Colonic mucosa (tissue), 4 donors: Measurements from ENCODE around the gene CDC42BPB. TPM values are rescaled to one million over a fixed set of nuclear protein-coding genes. Genes with fewer than 3 reads are reported as not detected.

ENCODE experiments used
- DNase-seq: peaks from one replicate; pipeline ENCODE4 v3.0.0-alpha.2; 2020
- H3K27ac ChIP-seq: fragments of 200-600 bp; one replicate; pipeline ENCODE4 v1.8.0; 2021
- H3K27me3 ChIP-seq: fragments of 200-600 bp; one replicate; pipeline ENCODE4 v1.8.0; 2021
- H3K36me3 ChIP-seq: fragments of 200-600 bp; one replicate; pipeline ENCODE4 v1.8.0; 2021
- H3K4me1 ChIP-seq: fragments of 200-600 bp; one replicate; pipeline ENCODE4 v1.8.0; 2021; ENCODE audit warnings: mild to moderate bottlenecking
- H3K4me3 ChIP-seq: fragments of 200-600 bp; one replicate; pipeline ENCODE4 v1.8.0; 2021
- H3K9ac ChIP-seq, 2 donors: one replicate each; pipeline ENCODE4 v1.7.0; 2013; ENCODE audit warnings: control low read depth in 2 of 2, low read depth in 2 of 2, low read length in 2 of 2
- H3K9me3 ChIP-seq: fragments of 200-600 bp; one replicate; pipeline ENCODE4 v1.8.0; 2021
- intact Hi-C: fragments of 100-400 bp; cut with DNase I; formaldehyde crosslinking; loops from one replicate; pipeline ENCODE4 v1.14.1; 2022
- total RNA-seq, 2 donors: library from RNA; stranded (reverse); fragmentation: NEBNext Ultra II Directional in 1 of 2; extraction: Animal tissue kit (Norgen Biotek cat#: 25700) in 1 of 2; gene quantifications; one replicate each; pipeline ENCODE4 v1.2.1, GENCODE V29; 2021
- TF ChIP-seq, protein P1 (sequence below): fragments of 200-600 bp; IDR thresholded peaks from one replicate; pipeline ENCODE4 v1.8.0; 2022; ENCODE audit warnings: antibody characterized with exemption, mild to moderate bottlenecking
- donor health status: healthy.
- donor health status: DM: no; HTN: no; CAD: no.
- donor health status: DM: no; HTN: no; CAD: no.

Gene CDC42BPB
- total RNA-seq, 2 donors from 2014 or later, result 67.9 to 83.8 TPM

- no peak for DNase-seq
- no peaks in the 10 kb centered on the region for H3K9me3 ChIP-seq
- H3K27me3 ChIP-seq, result no peaks in the 10 kb centered on the region
- H3K36me3 ChIP-seq, result peaks cover 23% of the 10 kb centered on the region
- TF ChIP-seq, protein P1, sequence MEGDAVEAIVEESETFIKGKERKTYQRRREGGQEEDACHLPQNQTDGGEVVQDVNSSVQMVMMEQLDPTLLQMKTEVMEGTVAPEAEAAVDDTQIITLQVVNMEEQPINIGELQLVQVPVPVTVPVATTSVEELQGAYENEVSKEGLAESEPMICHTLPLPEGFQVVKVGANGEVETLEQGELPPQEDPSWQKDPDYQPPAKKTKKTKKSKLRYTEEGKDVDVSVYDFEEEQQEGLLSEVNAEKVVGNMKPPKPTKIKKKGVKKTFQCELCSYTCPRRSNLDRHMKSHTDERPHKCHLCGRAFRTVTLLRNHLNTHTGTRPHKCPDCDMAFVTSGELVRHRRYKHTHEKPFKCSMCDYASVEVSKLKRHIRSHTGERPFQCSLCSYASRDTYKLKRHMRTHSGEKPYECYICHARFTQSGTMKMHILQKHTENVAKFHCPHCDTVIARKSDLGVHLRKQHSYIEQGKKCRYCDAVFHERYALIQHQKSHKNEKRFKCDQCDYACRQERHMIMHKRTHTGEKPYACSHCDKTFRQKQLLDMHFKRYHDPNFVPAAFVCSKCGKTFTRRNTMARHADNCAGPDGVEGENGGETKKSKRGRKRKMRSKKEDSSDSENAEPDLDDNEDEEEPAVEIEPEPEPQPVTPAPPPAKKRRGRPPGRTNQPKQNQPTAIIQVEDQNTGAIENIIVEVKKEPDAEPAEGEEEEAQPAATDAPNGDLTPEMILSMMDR, result no peak
- H3K4me1 ChIP-seq, result no peaks in the 10 kb centered on the region
- H3K27ac ChIP-seq, result no peak overlapping the region
- intact Hi-C loops, result no loop called here
- no peak overlapping the region for H3K9ac ChIP-seq
- H3K4me3 ChIP-seq, result no peak overlapping the region
Measured at GRCh38 chr14:102944448-102945330, 112.7 kb downstream of the CDC42BPB start.

- H3K36me3 ChIP-seq, result peaks cover 21% of the 10 kb centered on the region
- H3K4me3 ChIP-seq, result no peak overlapping the region
Measured at GRCh38 chr14:102943979-102944378, 113.4 kb downstream of the CDC42BPB start.

GRCh38 chr14:102943454-102943853 is 113.9 kb downstream of the CDC42BPB start:
- H3K4me3 ChIP-seq, result no peak overlapping the region
- peaks cover 17% of the 10 kb centered on the region for H3K36me3 ChIP-seq
- intact Hi-C loops, result no loop called here
- H3K9me3 ChIP-seq, result no peaks in the 10 kb centered on the region
- H3K27me3 ChIP-seq, result no peaks in the 10 kb centered on the region
- H3K9ac ChIP-seq, result no peak overlapping the region
- no peak overlapping the region for H3K27ac ChIP-seq
- no peak for DNase-seq
- TF ChIP-seq, protein P1, result no peak
- H3K4me1 ChIP-seq, result no peaks in the 10 kb centered on the region

More at GRCh38 chr14:102943979-102944378, 113.4 kb downstream of the CDC42BPB start:
- Histone ChIP-seq H3K4me1 (no peaks in the 10 kb centered on the region), H3K9ac (no peak overlapping the region), H3K27ac (no peak overlapping the region), H3K27me3 (no peaks in the 10 kb centered on the region), H3K9me3 (no peaks in the 10 kb centered on the region)
- intact Hi-C loops, result no loop called here
- TF ChIP-seq, protein P1, result no peak
- no peak for DNase-seq

DNA sequence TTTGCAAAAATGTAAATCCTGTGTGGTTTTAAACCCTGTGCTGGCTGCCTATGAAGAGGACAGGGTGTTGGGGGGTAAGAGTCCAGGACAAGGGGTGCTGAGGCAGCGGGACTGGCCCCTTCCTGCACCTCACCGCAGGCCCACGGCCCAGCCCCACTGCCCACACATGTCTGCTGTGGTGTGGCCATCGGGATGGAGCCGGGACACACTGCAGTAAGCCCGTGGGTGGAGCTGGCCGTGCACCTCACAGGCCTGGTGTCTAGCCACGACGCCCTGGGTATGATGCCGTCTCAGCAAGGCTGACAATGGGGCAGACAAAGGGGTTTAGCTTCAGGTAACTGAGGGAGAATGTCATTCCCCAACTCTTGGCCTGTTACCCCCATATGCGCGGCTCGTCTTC is 115.3 kb downstream of the CDC42BPB start:
- H3K27ac ChIP-seq, result no peak overlapping the region
- intact Hi-C loops, result no loop called here
- H3K9ac ChIP-seq, result no peak overlapping the region
- DNase-seq, result no peak
- H3K27me3 ChIP-seq, result no peaks in the 10 kb centered on the region
- no peaks in the 10 kb centered on the region for H3K4me1 ChIP-seq
- H3K4me3 ChIP-seq, result no peak overlapping the region
- no peaks in the 10 kb centered on the region for H3K9me3 ChIP-seq
- TF ChIP-seq, protein P1, result no peak
- H3K36me3 ChIP-seq, result peaks cover 11% of the 10 kb centered on the region

- H3K36me3 ChIP-seq, result peaks cover 11% of the 10 kb centered on the region
- H3K4me1 ChIP-seq, result no peaks in the 10 kb centered on the region
- H3K27ac ChIP-seq, result no peak overlapping the region
- no peak for DNase-seq
- no peaks in the 10 kb centered on the region for H3K9me3 ChIP-seq
- H3K27me3 ChIP-seq, result no peaks in the 10 kb centered on the region
- TF ChIP-seq, protein P1, result no peak
- H3K9ac ChIP-seq, result no peak overlapping the region
- no peak overlapping the region for H3K4me3 ChIP-seq
- intact Hi-C loops, result no loop called here
Measured at GRCh38 chr14:102941419-102942011, 115.8 kb downstream of the CDC42BPB start.
